ENCODE results near the gene P4HTM.

DNA sequence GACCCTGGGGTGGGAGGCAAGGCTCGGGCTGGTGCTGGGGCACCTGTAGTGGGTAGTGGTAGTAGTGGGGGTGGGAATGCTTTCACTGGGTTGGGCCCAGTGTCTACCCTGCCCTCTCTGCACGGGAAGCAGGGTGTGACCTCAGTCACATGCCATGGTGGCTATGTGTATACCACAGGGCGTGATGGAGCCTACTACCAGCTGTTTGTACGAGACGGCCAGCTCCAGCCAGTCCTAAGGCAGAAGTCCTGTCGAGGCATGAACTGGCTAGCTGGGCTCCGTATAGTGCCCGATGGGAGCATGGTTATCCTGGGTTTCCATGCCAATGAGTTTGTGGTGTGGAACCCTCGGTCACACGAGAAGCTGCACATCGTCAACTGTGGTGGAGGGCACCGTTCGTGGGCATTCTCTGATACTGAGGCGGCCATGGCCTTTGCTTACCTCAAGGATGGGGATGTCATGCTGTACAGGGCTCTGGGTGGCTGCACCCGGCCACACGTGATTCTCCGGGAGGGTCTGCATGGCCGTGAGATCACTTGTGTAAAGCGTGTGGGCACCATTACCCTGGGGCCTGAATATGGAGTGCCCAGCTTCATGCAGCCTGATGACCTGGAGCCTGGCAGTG lies 23.2 kb downstream of the P4HTM start:
- no peak for TF ChIP-seq CTCF (IDR thresholded peaks at IDR 0.05; ENCODE audit: borderline replicate concordance, extremely low read depth, low read length, poor library complexity, severe bottlenecking)
- TF ChIP-seq EZH2 (IDR thresholded peaks at IDR 0.05; ENCODE audit: borderline replicate concordance, low read depth, low read length, severe bottlenecking) = no peak

Measured in DND-41 (cell line).